GM21717 (cell line): ENCODE measurements around the gene FARS2.

Experiments
- ATAC-seq: cut with Tn5 transposase; IDR thresholded peaks from one replicate; pipeline ENCODE4 v1.9.1; 2021; ENCODE audit warnings: mild to moderate bottlenecking, moderate library complexity; ENCODE audit not compliant: unreplicated experiment

Gene FARS2

GRCh38 chr6:5493806-5494205 is 232.5 kb downstream of the FARS2 start:
- no peak for ATAC-seq

- no peak for ATAC-seq
Observed at GRCh38 chr6:5497896-5498578, 236.7 kb downstream of the FARS2 start.

DNA sequence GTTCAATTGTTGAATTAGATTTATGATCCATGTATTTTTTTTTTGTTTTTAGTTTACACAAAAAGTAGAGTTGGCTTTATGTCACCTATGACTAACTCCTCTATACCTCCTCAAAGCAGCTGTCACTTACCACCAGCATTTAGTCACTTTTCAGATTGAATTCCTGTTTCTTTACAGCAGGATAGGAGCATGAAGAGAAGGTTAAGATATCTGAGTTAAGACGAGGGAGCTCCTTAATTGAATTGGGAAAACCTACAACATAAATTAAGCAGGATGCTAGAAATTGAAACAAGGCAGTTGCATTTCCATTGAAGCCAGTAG is 237.2 kb downstream of the FARS2 start:
- ATAC-seq: no peak

DNA sequence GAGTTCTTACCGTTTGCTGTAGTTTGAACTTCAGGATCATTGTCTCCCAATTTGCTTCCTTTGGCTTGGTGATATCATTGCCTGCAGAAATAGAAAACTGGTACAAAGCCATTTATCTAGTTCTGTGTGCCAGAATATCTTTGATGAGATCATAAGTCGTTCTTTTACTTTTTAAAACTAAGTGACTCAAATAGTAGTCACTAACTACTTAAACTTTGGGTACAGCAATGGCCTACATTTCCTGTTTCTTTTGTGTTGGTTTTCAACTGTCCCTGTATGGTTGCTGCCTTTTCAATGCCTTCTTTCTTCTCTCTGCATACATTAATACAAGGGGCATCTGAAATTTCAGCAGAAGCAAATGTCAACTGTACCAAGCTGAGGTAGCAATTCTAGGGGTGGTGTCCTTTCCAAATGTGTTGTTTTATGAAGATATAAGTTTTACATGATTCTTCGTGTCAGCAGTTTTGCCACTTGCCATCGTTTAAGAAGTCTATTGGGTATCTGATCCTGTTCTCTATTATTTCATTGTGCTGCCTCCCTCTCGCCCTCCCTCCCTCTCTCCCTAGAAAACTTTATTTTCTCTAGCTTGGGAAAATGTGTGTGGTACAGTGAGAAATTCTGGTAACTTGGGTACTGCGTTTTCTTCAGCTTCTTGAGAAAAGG is 238.5 kb downstream of the FARS2 start:
- ATAC-seq: no peak

DNA sequence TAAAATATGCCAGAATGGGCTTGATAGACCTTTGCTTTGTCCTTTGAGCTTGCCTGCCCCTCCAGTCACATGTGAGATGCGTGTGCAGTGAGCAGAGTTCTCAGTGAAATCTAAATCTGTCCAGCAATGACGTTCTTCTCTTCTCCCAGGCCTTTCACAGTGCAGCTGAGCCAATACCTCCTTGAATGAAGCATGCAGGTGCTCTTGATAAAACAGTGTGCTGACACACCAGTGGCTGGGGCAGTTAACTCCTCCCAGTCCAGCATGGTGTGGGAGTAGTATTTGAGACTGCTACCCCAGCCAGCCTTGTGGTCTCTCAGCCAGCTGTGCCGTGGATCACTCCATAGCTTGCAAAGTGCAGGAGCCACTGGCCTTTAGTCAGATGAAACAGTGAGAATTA is 240.5 kb downstream of the FARS2 start:
- no peak for ATAC-seq

DNA sequence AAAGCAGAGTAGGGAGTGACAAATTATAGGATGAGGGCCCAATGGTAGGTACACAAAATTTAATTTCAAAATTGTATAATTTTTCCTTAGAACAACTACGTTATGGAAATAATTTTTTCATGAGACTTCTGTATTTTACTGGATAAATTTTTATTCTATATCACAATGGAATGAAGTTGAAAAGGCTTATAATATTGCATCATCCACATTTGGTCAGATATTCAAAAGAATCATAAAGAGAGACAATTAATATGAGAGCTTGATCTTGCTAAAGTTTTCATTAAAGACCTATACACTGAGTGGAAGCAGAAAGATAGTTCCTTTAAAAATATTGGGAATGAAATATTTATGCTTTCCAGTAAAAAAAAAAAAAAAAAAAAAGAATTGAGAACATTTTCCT is 242.8 kb downstream of the FARS2 start:
- no peak for ATAC-seq

DNA sequence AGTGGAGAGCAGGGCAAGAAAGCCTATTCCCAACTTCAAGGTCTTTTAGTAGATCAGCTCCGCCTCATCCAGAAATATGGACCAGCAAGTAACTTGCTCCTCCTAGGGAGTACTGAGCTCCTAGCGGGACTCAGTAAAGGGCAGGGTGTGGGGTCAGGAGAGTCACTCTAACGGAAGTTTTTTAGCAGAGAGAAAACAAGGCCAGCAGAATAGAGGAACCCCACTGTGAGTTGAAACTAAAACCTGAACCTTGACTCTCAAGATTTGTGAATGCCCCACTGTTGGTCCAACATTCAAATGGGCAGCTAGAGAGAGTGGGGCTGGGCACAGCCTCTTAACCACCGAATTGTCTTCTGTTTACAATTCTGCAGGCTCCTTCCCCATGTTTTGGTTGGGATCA is 244.8 kb downstream of the FARS2 start:
- ATAC-seq: peak; percentile 39

DNA sequence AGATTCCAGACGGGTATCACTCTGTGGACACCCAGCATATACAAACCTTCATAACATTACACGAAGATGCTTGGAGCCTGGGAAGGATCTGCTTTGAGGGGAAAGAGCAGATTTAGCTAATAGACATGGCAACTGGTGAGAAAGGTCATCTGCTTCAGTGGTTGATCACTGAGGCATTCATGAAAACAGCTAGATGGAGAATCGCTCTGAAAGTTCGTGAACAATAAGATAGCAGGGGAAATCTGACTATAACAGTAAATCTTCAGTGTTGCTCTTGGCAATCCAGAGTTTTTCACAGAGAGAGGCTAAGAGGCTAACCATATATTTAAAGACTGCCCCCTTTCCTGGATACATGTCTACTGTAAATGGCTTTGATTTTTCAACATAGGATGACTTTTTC is 245.3 kb downstream of the FARS2 start:
- peak; percentile 13 for ATAC-seq

- peak; percentile 71 for ATAC-seq
Observed at GRCh38 chr6:5507131-5507681, 245.9 kb downstream of the FARS2 start.

GRCh38 chr6:5509106-5509505 is 247.8 kb downstream of the FARS2 start:
- ATAC-seq: no peak

- ATAC-seq: no peak
Observed at GRCh38 chr6:5510331-5511133, 249.2 kb downstream of the FARS2 start.

DNA sequence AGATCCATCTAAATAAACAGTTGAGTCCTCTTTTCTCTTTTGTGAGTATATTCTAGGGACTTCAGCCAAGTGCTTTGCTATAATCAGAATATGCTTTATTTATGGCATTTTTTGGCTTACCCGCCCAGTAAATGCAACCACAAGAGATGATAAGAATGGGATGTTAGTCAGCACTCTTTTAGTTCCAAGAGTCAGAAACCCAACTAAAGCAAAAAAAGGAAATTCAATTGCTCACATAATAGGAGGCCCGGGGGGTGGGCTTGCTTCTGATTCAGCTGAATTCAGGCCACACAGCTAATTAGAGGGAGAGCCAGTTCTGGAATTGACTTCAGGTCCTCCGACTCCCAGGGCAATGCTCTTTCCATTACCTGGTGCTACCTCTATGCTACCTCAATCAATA is 250.6 kb downstream of the FARS2 start:
- no peak for ATAC-seq

DNA sequence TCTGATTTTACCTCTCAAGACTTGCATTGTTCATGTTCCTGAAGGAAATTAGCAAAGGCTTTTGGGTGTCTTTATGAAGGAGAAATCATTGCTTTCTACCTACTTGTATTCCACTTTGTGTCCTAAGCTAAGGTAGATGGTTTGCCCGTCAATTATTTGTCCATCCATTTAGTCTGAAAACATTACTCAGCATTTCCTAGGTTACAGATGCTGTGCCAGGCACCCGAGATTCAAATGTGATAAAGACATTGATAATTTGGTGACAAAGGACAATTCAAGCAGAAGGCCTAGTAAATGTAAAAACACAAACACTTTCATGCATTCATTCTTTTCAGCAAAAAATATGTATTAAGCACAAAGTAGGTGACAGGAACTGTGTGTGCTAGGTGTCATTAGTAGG is 251.1 kb downstream of the FARS2 start:
- ATAC-seq: no peak

- no peak for ATAC-seq
Observed at GRCh38 chr6:5513408-5513807, 252.1 kb downstream of the FARS2 start.

DNA sequence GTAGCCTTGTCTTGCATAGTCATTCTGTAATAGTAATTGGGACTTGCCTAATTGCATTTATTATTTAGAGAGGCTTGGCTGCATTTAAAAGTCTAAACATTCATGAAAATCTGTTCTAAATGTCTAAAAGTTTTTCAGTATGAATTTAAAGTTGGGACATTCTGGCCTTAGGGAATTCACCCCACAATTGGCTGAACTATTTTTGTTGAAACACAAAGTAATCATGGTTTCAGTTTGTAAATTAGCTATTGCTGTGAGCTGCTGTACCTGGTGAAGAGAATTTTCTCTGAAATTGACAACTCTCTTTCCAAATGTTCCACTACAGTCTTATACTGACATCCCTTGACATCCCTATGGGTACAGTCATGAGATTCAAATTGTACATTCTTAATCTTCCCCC is 253.0 kb downstream of the FARS2 start:
- ATAC-seq: no peak

DNA sequence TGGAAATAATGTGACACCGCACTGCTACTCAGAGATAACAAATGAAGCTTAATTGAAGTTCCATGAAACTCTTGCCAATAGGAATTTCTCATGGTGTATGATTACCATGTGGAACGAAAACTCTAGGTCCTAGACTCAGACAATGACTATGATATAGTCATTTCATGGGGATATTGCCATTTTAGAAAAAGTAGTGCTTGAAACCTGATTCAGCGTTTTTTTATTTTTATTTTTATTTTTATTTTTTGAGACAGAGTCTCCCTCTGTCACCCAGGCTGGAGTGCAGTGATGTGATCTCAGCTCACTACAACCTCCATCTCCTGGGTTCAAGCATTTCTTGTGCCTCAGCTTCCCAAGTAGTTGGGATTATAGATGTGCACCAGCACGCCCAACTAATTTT is 253.9 kb downstream of the FARS2 start:
- no peak for ATAC-seq

DNA sequence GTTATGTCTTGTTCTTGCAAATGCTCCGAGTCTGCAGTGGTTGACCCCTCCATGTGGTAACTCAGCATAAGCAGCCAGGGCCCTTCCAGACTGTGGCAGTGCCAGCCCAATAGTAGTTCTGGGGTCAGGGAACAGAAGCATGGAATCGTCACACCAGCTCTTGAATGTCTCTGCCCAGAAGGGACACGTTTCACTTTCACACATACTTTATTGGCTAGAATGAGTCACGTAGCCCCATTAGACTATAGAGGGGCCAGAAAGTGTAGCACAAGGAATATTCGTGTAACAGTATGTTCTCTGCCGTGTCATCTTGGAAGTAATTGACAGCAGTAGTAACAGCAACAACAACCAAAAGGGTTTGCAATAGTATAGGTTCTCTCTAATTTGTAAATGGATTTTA is 254.7 kb downstream of the FARS2 start:
- no peak for ATAC-seq

- ATAC-seq: peak; percentile 45
Observed at GRCh38 chr6:5517796-5518195, 256.5 kb downstream of the FARS2 start.

GRCh38 chr6:5518936-5519491 is 257.7 kb downstream of the FARS2 start:
- no peak for ATAC-seq

DNA sequence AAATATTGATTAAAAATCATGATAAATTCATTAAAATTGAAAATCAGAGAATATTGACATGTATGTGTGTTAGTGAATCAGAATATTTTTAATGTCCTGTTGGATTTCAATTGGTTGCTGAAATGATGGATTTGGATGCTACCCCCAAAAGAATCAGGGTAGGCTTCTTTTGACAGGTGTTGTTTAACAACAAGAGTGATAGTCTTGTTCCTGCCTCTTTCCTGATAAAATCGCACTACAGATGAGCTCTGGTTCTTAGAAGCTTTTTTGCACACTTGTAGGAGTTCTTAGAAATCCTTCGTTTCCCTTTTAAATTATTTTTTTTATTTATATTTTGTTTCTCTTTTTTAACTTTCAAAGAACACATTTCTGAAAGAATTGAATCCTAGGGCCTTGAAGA is 259.5 kb downstream of the FARS2 start:
- ATAC-seq: no peak

DNA sequence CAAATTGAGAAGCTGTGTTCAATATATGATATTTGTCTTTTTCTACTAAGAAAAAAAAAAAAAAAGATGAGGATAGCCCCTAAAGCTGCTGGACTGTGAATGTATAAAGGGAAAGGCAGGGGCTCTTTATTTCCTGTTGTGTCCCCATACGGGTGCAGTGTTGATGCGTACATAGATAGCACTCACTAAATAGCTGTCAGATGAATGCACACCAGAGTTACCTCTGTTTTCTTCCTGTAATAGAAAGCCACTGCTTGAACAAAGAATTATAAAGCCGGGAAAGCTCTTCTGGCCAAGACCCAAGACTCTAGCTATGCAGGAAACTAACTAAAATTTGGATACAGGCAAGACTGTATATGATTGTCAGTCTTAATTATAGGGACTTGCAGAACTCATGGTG is 260.0 kb downstream of the FARS2 start:
- ATAC-seq: no peak

- ATAC-seq: no peak
Observed at GRCh38 chr6:5522147-5522546, 260.8 kb downstream of the FARS2 start.
